H1 (cell line): ENCODE results near the gene PTMA. TPM values are rescaled to one million over a fixed set of nuclear protein-coding genes. Genes with fewer than 3 reads are reported as not detected.

ENCODE experiments used
- CEBPB ChIP-seq: IDR thresholded peaks from 2 replicates; pipeline ENCODE4 v1.6.1; 2012; ENCODE audit warnings: low read depth, low read length
- EGR1 ChIP-seq: IDR thresholded peaks from 2 replicates; pipeline ENCODE4 v1.6.1; 2011; ENCODE audit warnings: low read depth, low read length, borderline replicate concordance
- FOSL1 ChIP-seq: IDR thresholded peaks from 2 replicates; pipeline ENCODE4 v1.6.1; 2011; ENCODE audit warnings: mild to moderate bottlenecking, low read depth, low read length, moderate library complexity; ENCODE audit not compliant: insufficient read depth
- NRF1 ChIP-seq: IDR thresholded peaks from 2 replicates; pipeline ENCODE4 v1.6.1; 2011; ENCODE audit warnings: mild to moderate bottlenecking, low read depth, low read length, improper control_type of control experiment
- SIRT6 ChIP-seq: IDR thresholded peaks from one replicate; pipeline ENCODE4 v1.7.1; 2012; ENCODE audit warnings: low read length, inconsistent platforms
- ZNF274 ChIP-seq: IDR thresholded peaks from 2 replicates; pipeline ENCODE4 v1.7.0; 2012; ENCODE audit warnings: low read length, borderline replicate concordance; ENCODE audit errors: extremely low read depth
- polyA plus RNA-seq, 7 experiments: library from polyadenylated mRNA; depleted of rRNA in 3 of 7; stranded (reverse) in 5 of 7; unstranded in 2 of 7; fragments of >200 nt in 5 of 7; fragments of 200-250 nt in 2 of 7; gene quantifications; 1 replicate in 5 of 7; 2 replicates in 1 of 7; 4 replicates in 1 of 7; pipeline versions ENCODE4 v1.2.1 to v1.2.3, GENCODE V29; 2011 to 2013; ENCODE audit warnings: missing spikeins in 2 of 7, mixed read lengths in 2 of 7
- total RNA-seq: library from RNA; stranded (reverse); fragmentation: NEBNext Ultra II Directional; extraction: Animal tissue kit (Norgen Biotek cat#: 25700); gene quantifications from 2 replicates; pipeline ENCODE4 v1.2.1, GENCODE V29; 2021
- TF ChIP-seq, protein P1 (sequence below): IDR thresholded peaks from 2 replicates; pipeline ENCODE4 v1.6.1; 2011; ENCODE audit warnings: low read length, improper control_type of control experiment

The PTMA gene
- total and polyA plus RNA-seq, 2 of the 8 experiments (the other 6 are each of a cell fraction or from before 2014, with no cell fraction given): 683 to 2,680 TPM

- TF ChIP-seq EGR1: no peak
- TF ChIP-seq, protein P1, sequence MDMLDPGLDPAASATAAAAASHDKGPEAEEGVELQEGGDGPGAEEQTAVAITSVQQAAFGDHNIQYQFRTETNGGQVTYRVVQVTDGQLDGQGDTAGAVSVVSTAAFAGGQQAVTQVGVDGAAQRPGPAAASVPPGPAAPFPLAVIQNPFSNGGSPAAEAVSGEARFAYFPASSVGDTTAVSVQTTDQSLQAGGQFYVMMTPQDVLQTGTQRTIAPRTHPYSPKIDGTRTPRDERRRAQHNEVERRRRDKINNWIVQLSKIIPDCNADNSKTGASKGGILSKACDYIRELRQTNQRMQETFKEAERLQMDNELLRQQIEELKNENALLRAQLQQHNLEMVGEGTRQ: no peak
- no peak for TF ChIP-seq FOSL1
- no peak for TF ChIP-seq SIRT6
- no peak for TF ChIP-seq ZNF274
- no peak for TF ChIP-seq CEBPB
- no peak for TF ChIP-seq NRF1
Measured at GRCh38 chr2:231683292-231684235, 24.8 kb upstream of the PTMA start (continued).
